ENCODE results near the gene RAB3GAP2. TPM values are rescaled to one million over a fixed set of nuclear protein-coding genes. Genes with fewer than 3 reads are reported as not detected.
"Not testable (repeated sequence)": the region's sequence is repeated elsewhere in the genome, so short reads cannot be mapped to it uniquely, and the experiment has no call there.

Gene RAB3GAP2
- total and polyA plus RNA-seq, 2 donors (not counting 1 experiment from before 2014, with no cell fraction given), result 16.9 to 70.5 TPM

DNA sequence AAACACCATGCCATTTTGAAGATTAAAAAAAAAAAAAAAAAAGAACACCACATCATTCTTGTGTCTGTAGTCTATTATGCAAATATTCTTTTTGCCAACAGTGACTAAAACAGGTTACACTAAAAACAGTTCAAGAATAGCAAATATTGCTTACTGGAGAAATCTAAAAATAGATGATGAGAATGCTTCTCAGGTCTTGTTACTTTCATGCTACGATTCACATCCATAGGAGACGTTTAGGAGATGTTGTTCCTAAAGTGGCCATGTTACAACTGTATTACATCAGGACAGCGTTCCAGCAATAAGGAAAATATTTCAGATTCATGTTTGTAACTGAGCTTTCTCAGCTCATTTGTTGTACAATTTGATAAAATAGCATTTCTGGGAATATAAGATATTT is 32.3 kb downstream of the RAB3GAP2 start:
- H3K27me3 Mint-ChIP-seq, result no peaks in the 10 kb centered on the region
- Histone ChIP-seq H4K20me1 (ENCODE audit: control insufficient read depth, insufficient read depth, low read length, poor library complexity, severe bottlenecking) (peaks cover 5% of the 10 kb centered on the region), H3K4me1 (ENCODE audit: control insufficient read depth in 2 of 2, insufficient read depth in 2 of 2, low read length in 2 of 2) (peaks cover 0 to 18% of the 10 kb centered on the region in 2 donors), H3K9me3 (ENCODE audit: control extremely low read depth in 1 of 3, control insufficient read depth in 2 of 3, insufficient read depth in 1 of 3, low read length in 2 of 3) (no peaks in the 10 kb centered on the region), H3K79me2 (ENCODE audit: control insufficient read depth, insufficient read depth, low read length) (peaks cover 65% of the 10 kb centered on the region), H3K36me3 (replicated peaks in 1 of 2; ENCODE audit: control extremely low read depth in 1 of 2, control insufficient read depth in 1 of 2, extremely low read depth in 1 of 2, insufficient read depth in 2 of 2, low read length in 1 of 2) (peaks cover 0 to 2% of the 10 kb centered on the region in 2 experiments), H3K4me2 (replicated peaks; ENCODE audit: low read depth, low read length, poor library complexity, severe bottlenecking) (no peak overlapping the region), H3K9ac (ENCODE audit: low read length) (no peak overlapping the region), H3K27ac (ENCODE audit: low read length in 2 of 2) (no peak overlapping the region), H3K4me3 (ENCODE audit: control extremely low read depth in 1 of 5, extremely low read depth in 1 of 5, insufficient read depth in 1 of 5, low read depth in 2 of 5, low read length in 4 of 5) (no peak overlapping the region), H2AFZ (ENCODE audit: insufficient read depth, low read depth, low read length, poor library complexity, severe bottlenecking) (no peak overlapping the region), H3K27me3 (replicated peaks in 1 of 4; ENCODE audit: control extremely low read depth in 1 of 4, control insufficient read depth in 3 of 4, insufficient read depth in 4 of 4, low read length in 3 of 4) (no peaks in the 10 kb centered on the region)
- H3K9me3 Mint-ChIP-seq (ENCODE audit: insufficient read depth), result no peaks in the 10 kb centered on the region
- intact Hi-C loops (cut with micrococcal nuclease), result no loop called here
- ChIA-PET POLR2A (no interaction called here), CTCF (interaction anchor here (1.7 kb wide), 1 partner anchor 24 kb away, joined by 4 read pairs; no protein-coding TSS in a partner anchor)
- ATAC-seq (ENCODE audit: low read depth) (no peak), DNase-seq (no peak)
- H3K4me1 Mint-ChIP-seq, result peaks cover 44% of the 10 kb centered on the region
- H3K4me3 Mint-ChIP-seq, result no peak overlapping the region
- H3K27ac Mint-ChIP-seq, result no peak overlapping the region
- WGBS (ENCODE audit: insufficient coverage), result 86% methylated on average over 2 of the region's 3 CpGs
- TF ChIP-seq EZH2 (IDR thresholded peaks at IDR 0.05; ENCODE audit: borderline replicate concordance, insufficient read depth, low read depth, low read length, poor library complexity, severe bottlenecking), result no peak
- TF ChIP-seq, protein P1, sequence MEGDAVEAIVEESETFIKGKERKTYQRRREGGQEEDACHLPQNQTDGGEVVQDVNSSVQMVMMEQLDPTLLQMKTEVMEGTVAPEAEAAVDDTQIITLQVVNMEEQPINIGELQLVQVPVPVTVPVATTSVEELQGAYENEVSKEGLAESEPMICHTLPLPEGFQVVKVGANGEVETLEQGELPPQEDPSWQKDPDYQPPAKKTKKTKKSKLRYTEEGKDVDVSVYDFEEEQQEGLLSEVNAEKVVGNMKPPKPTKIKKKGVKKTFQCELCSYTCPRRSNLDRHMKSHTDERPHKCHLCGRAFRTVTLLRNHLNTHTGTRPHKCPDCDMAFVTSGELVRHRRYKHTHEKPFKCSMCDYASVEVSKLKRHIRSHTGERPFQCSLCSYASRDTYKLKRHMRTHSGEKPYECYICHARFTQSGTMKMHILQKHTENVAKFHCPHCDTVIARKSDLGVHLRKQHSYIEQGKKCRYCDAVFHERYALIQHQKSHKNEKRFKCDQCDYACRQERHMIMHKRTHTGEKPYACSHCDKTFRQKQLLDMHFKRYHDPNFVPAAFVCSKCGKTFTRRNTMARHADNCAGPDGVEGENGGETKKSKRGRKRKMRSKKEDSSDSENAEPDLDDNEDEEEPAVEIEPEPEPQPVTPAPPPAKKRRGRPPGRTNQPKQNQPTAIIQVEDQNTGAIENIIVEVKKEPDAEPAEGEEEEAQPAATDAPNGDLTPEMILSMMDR (IDR thresholded peaks at IDR 0.05), result no peak

DNA sequence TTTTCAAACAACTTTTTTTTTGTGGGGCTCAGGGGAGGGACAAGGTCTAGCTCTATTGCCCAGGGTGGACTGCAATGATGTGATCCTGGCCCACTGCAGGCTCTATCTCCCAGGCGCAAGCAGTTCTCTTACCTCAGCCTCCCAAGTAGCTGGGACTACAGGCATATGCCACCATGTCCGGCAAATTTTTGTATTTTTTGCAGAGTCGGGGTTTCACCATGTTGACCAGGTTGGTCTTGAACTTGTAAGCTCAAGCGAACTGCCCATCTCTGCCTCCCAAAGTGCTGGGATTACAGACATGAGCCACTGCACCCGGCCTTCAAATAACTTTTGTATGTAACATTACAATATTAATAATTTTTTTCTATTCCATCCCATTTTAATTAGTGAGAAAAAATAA is 33.0 kb downstream of the RAB3GAP2 start:
- CTCF ChIA-PET, result interaction anchor here (1.1 to 1.7 kb wide), 2 partner anchors 23 to 57 kb away, joined by 3 to 4 read pairs; no protein-coding TSS in a partner anchor
- Mint-ChIP-seq H3K27me3 (no peaks in the 10 kb centered on the region), H3K4me3 (no peak overlapping the region), H3K4me1 (peaks cover 43% of the 10 kb centered on the region), H3K9me3 (ENCODE audit: insufficient read depth) (no peaks in the 10 kb centered on the region), H3K27ac (no peak overlapping the region)
- Histone ChIP-seq H3K4me1 (ENCODE audit: control insufficient read depth in 2 of 2, insufficient read depth in 2 of 2, low read length in 2 of 2) (peaks cover 0 to 18% of the 10 kb centered on the region in 2 donors), H3K4me2 (replicated peaks; ENCODE audit: low read depth, low read length, poor library complexity, severe bottlenecking) (no peak overlapping the region), H3K9me3 (ENCODE audit: control extremely low read depth in 1 of 3, control insufficient read depth in 2 of 3, insufficient read depth in 1 of 3, low read length in 2 of 3) (no peaks in the 10 kb centered on the region), H3K36me3 (replicated peaks in 1 of 2; ENCODE audit: control extremely low read depth in 1 of 2, control insufficient read depth in 1 of 2, extremely low read depth in 1 of 2, insufficient read depth in 2 of 2, low read length in 1 of 2) (peaks cover 0 to 2% of the 10 kb centered on the region in 2 experiments), H2AFZ (ENCODE audit: insufficient read depth, low read depth, low read length, poor library complexity, severe bottlenecking) (no peak overlapping the region), H3K79me2 (ENCODE audit: control insufficient read depth, insufficient read depth, low read length) (peaks cover 65% of the 10 kb centered on the region), H3K9ac (ENCODE audit: low read length) (no peak overlapping the region), H3K27ac (ENCODE audit: low read length in 2 of 2) (no peak overlapping the region), H3K27me3 (replicated peaks in 1 of 4; ENCODE audit: control extremely low read depth in 1 of 4, control insufficient read depth in 3 of 4, insufficient read depth in 4 of 4, low read length in 3 of 4) (no peaks in the 10 kb centered on the region), H4K20me1 (ENCODE audit: control insufficient read depth, insufficient read depth, low read length, poor library complexity, severe bottlenecking) (peaks cover 12% of the 10 kb centered on the region), H3K4me3 (ENCODE audit: control extremely low read depth in 1 of 5, extremely low read depth in 1 of 5, insufficient read depth in 1 of 5, low read depth in 2 of 5, low read length in 4 of 5) (no peak overlapping the region)
- POLR2A ChIA-PET, result no interaction called here
- DNase-seq, result no peak
- intact Hi-C loops (cut with micrococcal nuclease), result no loop called here
- TF ChIP-seq, protein P1 (IDR thresholded peaks at IDR 0.05), result no peak
- TF ChIP-seq EZH2 (IDR thresholded peaks at IDR 0.05; ENCODE audit: borderline replicate concordance, insufficient read depth, low read depth, low read length, poor library complexity, severe bottlenecking), result no peak
- ATAC-seq (ENCODE audit: low read depth), result no peak
- WGBS (ENCODE audit: insufficient coverage), result 96% methylated on average over 3 of the region's 5 CpGs

DNA sequence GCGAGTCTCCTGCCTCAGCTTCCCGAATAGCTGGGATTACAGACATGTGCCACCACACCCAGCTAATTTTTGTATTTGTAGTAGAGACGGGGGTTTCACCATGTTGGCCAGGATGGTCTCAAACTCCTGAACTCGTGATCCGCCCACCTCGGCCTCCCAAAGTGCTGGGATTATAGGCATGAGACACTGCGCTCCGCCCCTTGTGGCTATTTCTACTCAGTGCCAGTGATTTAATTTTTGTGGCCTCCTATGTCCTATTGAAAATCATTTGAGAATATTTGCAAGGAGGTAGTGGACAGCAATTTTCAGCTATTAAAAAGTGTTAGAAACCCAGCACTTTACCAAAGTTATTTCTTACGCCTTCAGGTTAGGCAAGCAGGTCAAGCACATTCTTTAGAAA is 36.0 kb downstream of the RAB3GAP2 start:
- DNase-seq; POLR2A ChIA-PET; H3K4me1 ChIP-seq (ENCODE audit: control insufficient read depth in 2 of 2, insufficient read depth in 2 of 2, low read length in 2 of 2); H3K27ac ChIP-seq (ENCODE audit: low read length in 2 of 2); H3K27me3 Mint-ChIP-seq; H3K9me3 ChIP-seq (ENCODE audit: control extremely low read depth in 1 of 3, control insufficient read depth in 2 of 3, insufficient read depth in 1 of 3, low read length in 2 of 3); intact Hi-C loops (cut with micrococcal nuclease); H2AFZ ChIP-seq (ENCODE audit: insufficient read depth, low read depth, low read length, poor library complexity, severe bottlenecking); H3K4me3 Mint-ChIP-seq; H3K4me3 ChIP-seq (ENCODE audit: control extremely low read depth in 1 of 5, extremely low read depth in 1 of 5, insufficient read depth in 1 of 5, low read depth in 2 of 5, low read length in 4 of 5); H3K9me3 Mint-ChIP-seq (ENCODE audit: insufficient read depth); H3K27ac Mint-ChIP-seq; ATAC-seq (ENCODE audit: low read depth); H3K9ac ChIP-seq (ENCODE audit: low read length); H3K27me3 ChIP-seq (replicated peaks in 1 of 4; ENCODE audit: control extremely low read depth in 1 of 4, control insufficient read depth in 3 of 4, insufficient read depth in 4 of 4, low read length in 3 of 4); H3K4me2 ChIP-seq (replicated peaks; ENCODE audit: low read depth, low read length, poor library complexity, severe bottlenecking); H3K36me3 ChIP-seq (replicated peaks in 1 of 2; ENCODE audit: control extremely low read depth in 1 of 2, control insufficient read depth in 1 of 2, extremely low read depth in 1 of 2, insufficient read depth in 2 of 2, low read length in 1 of 2): not testable (repeated sequence)
- Histone ChIP-seq H3K79me2 (ENCODE audit: control insufficient read depth, insufficient read depth, low read length) (peaks cover 56% of the 10 kb centered on the region), H4K20me1 (ENCODE audit: control insufficient read depth, insufficient read depth, low read length, poor library complexity, severe bottlenecking) (peaks cover 12% of the 10 kb centered on the region)
- CTCF ChIA-PET, result interaction anchor here (1.7 kb wide), 1 partner anchor 17 kb away, joined by 4 read pairs; no protein-coding TSS in a partner anchor
- 100% methylated on average over 6 of the region's 9 CpGs for WGBS (ENCODE audit: insufficient coverage)
- peaks cover 26% of the 10 kb centered on the region for H3K4me1 Mint-ChIP-seq

Measured in B cell (primary cell).